VCaP (cell line): Measurements from ENCODE around the gene POLR2L.

Experiments
- H3K27ac ChIP-seq: fragments of 450-650 bp; 2 replicates; pipeline ENCODE4 v1.5.1; 2017
- CTCF ChIP-seq: fragments of 450-650 bp; conservative IDR thresholded peaks from 2 replicates; pipeline ENCODE4 v1.5.1; 2017; ENCODE audit warnings: mild to moderate bottlenecking, moderate library complexity

The POLR2L gene

GRCh38 chr11:886568-886967, 44.2 kb upstream of the POLR2L start:
- no peak for TF ChIP-seq CTCF
- no peak overlapping the region for H3K27ac ChIP-seq

GRCh38 chr11:884578-885070, 42.3 kb upstream of the POLR2L start:
- no peak overlapping the region for H3K27ac ChIP-seq
- TF ChIP-seq CTCF, result no peak

GRCh38 chr11:883527-883926, 41.2 kb upstream of the POLR2L start:
- TF ChIP-seq CTCF, result no peak
- no peak overlapping the region for H3K27ac ChIP-seq

- no peak overlapping the region for H3K27ac ChIP-seq
These were observed 40.3 kb upstream of the POLR2L start for GRCh38 chr11:882596-882995.

GRCh38 chr11:880447-880846, 38.1 kb upstream of the POLR2L start:
- TF ChIP-seq CTCF, result no peak
- H3K27ac ChIP-seq, result no peak overlapping the region

More at GRCh38 chr11:882596-882995, 40.3 kb upstream of the POLR2L start:
- no peak for TF ChIP-seq CTCF

GRCh38 chr11:877565-877964, 35.2 kb upstream of the POLR2L start:
- no peak overlapping the region for H3K27ac ChIP-seq
- TF ChIP-seq CTCF, result no peak

- TF ChIP-seq CTCF, result no peak
These were observed 34.2 kb upstream of the POLR2L start for GRCh38 chr11:876545-876944.

More at GRCh38 chr11:876545-876944, 34.2 kb upstream of the POLR2L start:
- no peak overlapping the region for H3K27ac ChIP-seq
